Activated naive CD4-positive, alpha-beta T cell treated with anti-CD3 and anti-CD28 coated beads, Interleukin-2, amount 50 U/mL, for 72 hours (primary cell): ENCODE measurements around the gene XPA. TPM values are rescaled to one million over a fixed set of nuclear protein-coding genes. Genes with fewer than 3 reads are reported as not detected.

Source experiments
- ATAC-seq, 2 donors: fragments of 150-1000 bp; cut with Tn5 transposase; 2 replicates each; pipeline ENCODE4 v1.10.0; 2021; ENCODE audit warnings: mild to moderate bottlenecking in 2 of 2, moderate library complexity in 2 of 2
- DNase-seq, 2 donors: peaks; one replicate each; pipeline ENCODE4 v3.0.0; 2021 to 2022; ENCODE audit warnings: low spot score in 2 of 2
- H3K27ac Mint-ChIP-seq, 2 donors: one replicate each; pipeline ENCODE4 v1.8.0; 2022; ENCODE audit warnings: mild to moderate bottlenecking in 2 of 2, mixed read lengths in 2 of 2
- H3K36me3 Mint-ChIP-seq, 2 donors: one replicate each; pipeline ENCODE4 v1.8.0; 2022; ENCODE audit warnings: mixed read lengths in 2 of 2
- H3K9me3 Mint-ChIP-seq, 2 donors: one replicate each; pipeline ENCODE4 v1.8.0; 2022; ENCODE audit warnings: mixed read lengths in 2 of 2
- total RNA-seq, 2 donors: library from RNA; stranded (reverse); gene quantifications; one replicate each; pipeline ENCODE4 v1.2.3, GENCODE V29; 2022

XPA gene
- total RNA-seq, 2 donors from 2014 or later: 7.7 to 8.4 TPM

DNA sequence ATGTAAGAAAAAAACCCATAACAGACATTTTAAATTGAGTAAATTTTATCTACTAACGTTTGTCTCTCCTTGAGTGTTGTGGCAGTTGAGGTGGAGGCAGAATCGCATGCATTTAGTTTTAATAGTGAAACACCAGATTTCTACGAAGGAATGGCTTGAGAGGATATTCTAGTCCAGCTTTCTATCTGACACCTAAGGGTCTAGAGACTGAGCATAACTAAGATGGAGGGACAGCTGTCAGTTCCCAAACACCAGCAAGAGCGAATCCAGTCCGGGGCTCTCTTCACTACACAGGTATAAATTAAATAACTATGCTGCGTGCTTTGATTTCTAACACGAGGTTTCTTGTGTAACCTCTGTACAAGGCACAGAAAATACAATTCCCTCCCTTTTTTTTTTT, 62.1 kb downstream of the XPA start:
- Mint-ChIP-seq H3K27ac (peak overlapping the region; percentile 91 to 98), H3K36me3 (peaks cover 11 to 26% of the 10 kb centered on the region in 2 donors), H3K9me3 (no peaks in the 10 kb centered on the region)
- ATAC-seq (no peak), DNase-seq (no peak)

DNA sequence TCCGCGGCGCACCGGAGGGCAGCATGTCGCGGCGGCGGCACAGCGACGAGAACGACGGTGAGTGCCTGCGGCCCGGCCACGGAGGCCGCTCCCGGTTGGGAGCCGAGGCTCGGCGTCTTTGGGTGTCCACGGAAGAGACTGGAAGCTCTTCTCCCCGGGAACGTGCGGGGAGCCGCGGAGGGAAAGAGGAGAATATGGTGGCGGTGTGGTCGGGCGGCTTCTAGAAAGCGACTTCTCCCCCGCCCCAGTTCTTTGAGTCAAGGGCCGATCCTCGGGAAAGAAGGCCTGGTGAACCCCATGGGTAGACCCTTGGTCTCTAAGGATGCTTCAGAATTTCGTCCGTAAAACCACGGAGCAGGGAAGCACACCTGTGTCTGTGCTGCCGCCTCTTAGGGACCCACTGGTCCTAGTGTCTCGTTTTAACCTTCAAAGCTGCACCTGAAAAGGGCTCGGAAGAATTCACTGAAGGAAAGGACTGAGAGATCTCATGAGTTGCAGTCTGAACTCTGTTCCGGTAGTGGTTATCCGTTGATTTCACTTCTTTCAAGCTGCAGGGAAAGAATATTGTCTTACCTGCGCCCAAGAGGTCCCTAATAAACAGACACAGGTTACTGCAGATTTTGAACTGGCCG, 63.2 kb downstream of the XPA start:
- Mint-ChIP-seq H3K27ac (peak overlapping the region; percentile 95 to 98), H3K36me3 (peaks cover 11 to 26% of the 10 kb centered on the region in 2 donors), H3K9me3 (no peaks in the 10 kb centered on the region)
- no peak for ATAC-seq
- DNase-seq: peak in 1 of 2 donors; percentile 16

DNA sequence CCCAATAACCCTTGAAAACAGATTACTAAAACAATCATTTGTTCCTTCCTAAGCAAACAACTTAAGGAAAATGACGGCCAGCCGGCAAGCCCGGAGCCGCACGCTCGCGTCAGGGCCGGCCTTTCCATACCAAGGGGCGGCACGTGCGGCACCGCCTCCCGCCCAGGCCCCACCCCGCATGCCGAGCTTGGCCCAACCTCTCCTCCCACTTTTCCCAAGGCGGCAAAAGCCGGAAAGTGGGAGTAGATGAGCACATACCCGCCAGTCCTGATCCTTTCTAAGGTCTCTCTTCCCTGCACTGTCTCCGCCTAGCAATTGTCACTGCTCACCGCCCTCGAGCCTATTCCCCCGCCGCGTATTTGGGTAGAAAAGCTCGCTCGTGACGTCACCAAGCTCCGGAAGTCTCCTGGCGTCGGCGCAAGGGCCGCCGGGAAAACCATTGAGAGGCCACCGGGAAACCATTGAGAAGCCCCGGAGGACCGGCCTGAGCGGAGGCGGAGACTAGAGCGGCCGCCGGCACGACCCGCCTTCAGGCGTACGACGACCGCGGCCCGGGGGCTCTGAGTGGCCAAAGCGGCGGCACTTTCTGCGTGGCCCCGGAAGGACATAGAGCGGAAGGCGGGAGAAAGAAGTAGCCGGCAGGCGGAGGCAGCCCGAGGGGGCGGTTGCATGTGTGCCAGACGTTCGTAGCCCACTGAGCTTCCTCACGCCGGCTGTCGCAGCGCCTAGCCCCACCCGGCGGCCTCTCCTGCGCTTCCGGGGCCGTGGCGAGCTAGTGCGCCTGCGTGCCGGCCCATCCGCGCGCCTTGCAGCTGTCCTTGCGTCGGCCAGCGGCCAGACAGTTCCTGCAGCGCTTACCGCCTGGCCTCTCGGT, 63.9 kb downstream of the XPA start, which contains the start of the genes NCBP1 and TSTD2:
NCBP1 (plus strand) TSS at position 837 of the 874 bp plus-strand sequence. CDS start 61 bp downstream, outside the sequence.
TSTD2 (minus strand) TSS at position 384 of the 874 bp plus-strand sequence. CDS start 5,806 bp downstream, outside the sequence.
- H3K27ac Mint-ChIP-seq: peak within 1 kb of the TSS; percentile 98 to 99
- H3K36me3 Mint-ChIP-seq: peaks cover 11 to 26% of the 10 kb centered on the region in 2 donors
- DNase-seq (peak; percentile 91 to 95), ATAC-seq (peak; percentile 80 to 92)
- H3K9me3 Mint-ChIP-seq: no peaks in the 10 kb centered on the region

- Mint-ChIP-seq H3K9me3 (no peaks in the 10 kb centered on the region), H3K27ac (peak overlapping the region; percentile 98 to 99), H3K36me3 (peaks cover 11 to 26% of the 10 kb centered on the region in 2 donors)
- ATAC-seq: no peak
- DNase-seq: no peak
These were observed 64.7 kb downstream of the XPA start for GRCh38 chr9:97632248-97632984.

DNA sequence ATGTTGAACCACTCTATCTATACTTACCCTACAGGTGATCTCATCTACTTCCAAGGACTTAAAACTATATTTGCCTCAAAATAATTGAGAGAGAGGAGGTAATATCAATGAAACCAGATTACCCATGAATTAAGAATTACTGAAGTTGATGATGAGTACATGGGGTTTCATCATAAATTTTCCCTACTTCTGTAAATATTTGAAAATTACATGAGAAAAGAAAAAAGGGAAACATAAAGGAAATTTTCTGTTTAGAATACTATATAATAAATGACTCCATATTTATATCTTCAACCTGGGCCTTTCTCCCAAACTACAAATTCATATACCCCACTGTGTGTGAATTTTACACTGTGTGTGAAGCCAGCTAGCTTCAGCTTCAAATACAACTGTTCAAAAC, 66.5 kb downstream of the XPA start:
- ATAC-seq (no peak), DNase-seq (no peak)
- no peak overlapping the region for H3K27ac Mint-ChIP-seq
- H3K9me3 Mint-ChIP-seq: no peaks in the 10 kb centered on the region
- peaks cover 7 to 23% of the 10 kb centered on the region in 2 donors for H3K36me3 Mint-ChIP-seq

- Mint-ChIP-seq H3K9me3 (no peaks in the 10 kb centered on the region), H3K27ac (no peak overlapping the region), H3K36me3 (peaks cover 5 to 13% of the 10 kb centered on the region in 2 donors)
- ATAC-seq (no peak), DNase-seq (no peak)
These were observed 68.0 kb downstream of the XPA start for GRCh38 chr9:97629156-97629555.

- peaks cover 5 to 8% of the 10 kb centered on the region in 2 donors for H3K36me3 Mint-ChIP-seq
- ATAC-seq (no peak), DNase-seq (no peak)
- H3K27ac Mint-ChIP-seq: no peak overlapping the region
- H3K9me3 Mint-ChIP-seq: no peaks in the 10 kb centered on the region
These were observed 68.5 kb downstream of the XPA start for GRCh38 chr9:97628668-97629067.

DNA sequence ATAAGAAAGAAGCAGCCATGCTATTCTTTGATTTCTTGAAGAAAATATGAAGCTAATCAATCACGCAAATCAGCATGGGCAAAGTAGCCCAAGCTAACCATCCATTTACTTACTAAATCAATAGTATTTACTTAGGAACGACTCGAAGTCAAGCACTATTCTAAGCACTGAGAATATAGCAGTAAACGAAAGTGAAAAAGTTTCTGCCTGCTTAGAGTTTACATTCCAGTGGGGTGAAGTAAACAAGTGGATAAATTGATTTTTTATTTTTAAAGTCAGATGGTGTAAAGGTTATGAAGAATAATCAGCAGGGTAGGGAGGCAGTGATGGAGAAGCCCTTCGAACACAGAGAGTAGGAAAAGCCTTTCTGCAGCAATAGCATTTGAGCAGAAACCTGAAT, 69.5 kb downstream of the XPA start:
- no peak for DNase-seq
- Mint-ChIP-seq H3K27ac (no peak overlapping the region), H3K36me3 (peaks cover 4 to 10% of the 10 kb centered on the region in 2 donors), H3K9me3 (no peaks in the 10 kb centered on the region)
- no peak for ATAC-seq

GRCh38 chr9:97625620-97626019, 71.5 kb downstream of the XPA start:
- peaks cover 0 to 7% of the 10 kb centered on the region in 2 donors for H3K36me3 Mint-ChIP-seq
- H3K27ac Mint-ChIP-seq: no peak overlapping the region
- DNase-seq: no peak
- H3K9me3 Mint-ChIP-seq: no peaks in the 10 kb centered on the region
- ATAC-seq: no peak

Other genes with a start within 250 kb of the XPA start
- 1 to 10 TPM in 1 of 2 donors, under 1 TPM in 1; 0.96 to 1.5 TPM for gene TMOD1, start 195.7 kb downstream of the XPA start, total RNA-seq
- gene TSTD2, start 64.0 kb downstream of the XPA start, total RNA-seq: 10 to 100 TPM; 14.2 to 18.1 TPM
- 10 to 100 TPM; 36.9 to 41.2 TPM for gene NCBP1, start 63.5 kb downstream of the XPA start, total RNA-seq
- gene FOXE1, start 155.9 kb upstream of the XPA start, total RNA-seq: under 1 TPM; 0.06 to 0.07 TPM
- 10 to 100 TPM; 16.3 to 16.9 TPM for gene TRMO, start 225.2 kb upstream of the XPA start, total RNA-seq
- gene HEMGN, start 240.8 kb upstream of the XPA start, total RNA-seq: 1 to 10 TPM; 1.9 to 2.1 TPM